Mucosa of descending colon (tissue), 3 donors: ENCODE data around the gene CLIC5. TPM values are rescaled to one million over a fixed set of nuclear protein-coding genes. Genes with fewer than 3 reads are reported as not detected.

ENCODE experiments used
- ATAC-seq: fragments of 200-7000 bp; cut with Tn5 transposase; one replicate; pipeline ENCODE4 v1.9.1; 2020; ENCODE audit warnings: mild to moderate bottlenecking, moderate library complexity
- DNase-seq, 3 donors: peaks; one replicate each; pipeline ENCODE4 v3.0.0-alpha.2; 2020
- H3K36me3 ChIP-seq: fragments of 200-600 bp; one replicate; pipeline ENCODE4 v1.8.0; 2021; ENCODE audit warnings: low read depth, mild to moderate bottlenecking
- H3K4me1 ChIP-seq: fragments of 200-600 bp; one replicate; pipeline ENCODE4 v1.8.0; 2021; ENCODE audit warnings: low read depth, mild to moderate bottlenecking
- H3K4me3 ChIP-seq: fragments of 200-600 bp; one replicate; pipeline ENCODE4 v1.8.0; 2021; ENCODE audit warnings: mild to moderate bottlenecking
- H3K9me3 ChIP-seq: fragments of 200-600 bp; one replicate; pipeline ENCODE4 v1.8.0; 2021; ENCODE audit warnings: mild to moderate bottlenecking
- intact Hi-C, 2 donors: fragments of 100-400 bp; cut with DNase I in 1 of 2; cut with micrococcal nuclease in 1 of 2; formaldehyde crosslinking; loops; one replicate each; pipeline versions ENCODE4 v1.11.0 to v1.11.1; 2022; cut with DNase I, micrococcal nuclease
- total RNA-seq, 3 donors: library from RNA; stranded (reverse); fragmentation: NEBNext Ultra II Directional in 2 of 3; extraction: Animal tissue kit (Norgen Biotek cat#: 25700) in 2 of 3; gene quantifications; one replicate each; pipeline versions ENCODE4 v1.2.1 to v1.2.4, GENCODE V29; 2021 to 2023
- TF ChIP-seq, protein P1 (sequence below): fragments of 200-600 bp; IDR thresholded peaks from one replicate; pipeline ENCODE4 v1.8.0; 2022; ENCODE audit warnings: antibody characterized with exemption, mild to moderate bottlenecking
- donor health status: DM: no; HTN: no; CAD: no; lungs with moderate emphysema.
- donor health status: DM: no; HTN: no; CAD: no.
- donor health status: DM: no; HTN: yes; CAD: no.

Gene CLIC5
- total RNA-seq, 3 donors from 2014 or later: 149 to 242 (median 215) TPM

GRCh38 chr6:45949256-45949655 lies 66.4 kb downstream of the CLIC5 start:
- ATAC-seq: peak; percentile 63
- Histone ChIP-seq H3K36me3 (no peaks in the 10 kb centered on the region), H3K4me1 (peaks cover 5% of the 10 kb centered on the region), H3K9me3 (no peaks in the 10 kb centered on the region), H3K4me3 (no peak overlapping the region)
- TF ChIP-seq, protein P1, sequence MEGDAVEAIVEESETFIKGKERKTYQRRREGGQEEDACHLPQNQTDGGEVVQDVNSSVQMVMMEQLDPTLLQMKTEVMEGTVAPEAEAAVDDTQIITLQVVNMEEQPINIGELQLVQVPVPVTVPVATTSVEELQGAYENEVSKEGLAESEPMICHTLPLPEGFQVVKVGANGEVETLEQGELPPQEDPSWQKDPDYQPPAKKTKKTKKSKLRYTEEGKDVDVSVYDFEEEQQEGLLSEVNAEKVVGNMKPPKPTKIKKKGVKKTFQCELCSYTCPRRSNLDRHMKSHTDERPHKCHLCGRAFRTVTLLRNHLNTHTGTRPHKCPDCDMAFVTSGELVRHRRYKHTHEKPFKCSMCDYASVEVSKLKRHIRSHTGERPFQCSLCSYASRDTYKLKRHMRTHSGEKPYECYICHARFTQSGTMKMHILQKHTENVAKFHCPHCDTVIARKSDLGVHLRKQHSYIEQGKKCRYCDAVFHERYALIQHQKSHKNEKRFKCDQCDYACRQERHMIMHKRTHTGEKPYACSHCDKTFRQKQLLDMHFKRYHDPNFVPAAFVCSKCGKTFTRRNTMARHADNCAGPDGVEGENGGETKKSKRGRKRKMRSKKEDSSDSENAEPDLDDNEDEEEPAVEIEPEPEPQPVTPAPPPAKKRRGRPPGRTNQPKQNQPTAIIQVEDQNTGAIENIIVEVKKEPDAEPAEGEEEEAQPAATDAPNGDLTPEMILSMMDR: no peak
- intact Hi-C loops: no loop called here
- peak in 1 of 3 donors; percentile 35 for DNase-seq

GRCh38 chr6:45947807-45948206 lies 67.9 kb downstream of the CLIC5 start:
- intact Hi-C loops: no loop called here
- ATAC-seq (no peak), DNase-seq (no peak)
- Histone ChIP-seq H3K4me3 (no peak overlapping the region), H3K4me1 (peaks cover 5% of the 10 kb centered on the region), H3K36me3 (no peaks in the 10 kb centered on the region), H3K9me3 (no peaks in the 10 kb centered on the region)
- TF ChIP-seq, protein P1: no peak

DNA sequence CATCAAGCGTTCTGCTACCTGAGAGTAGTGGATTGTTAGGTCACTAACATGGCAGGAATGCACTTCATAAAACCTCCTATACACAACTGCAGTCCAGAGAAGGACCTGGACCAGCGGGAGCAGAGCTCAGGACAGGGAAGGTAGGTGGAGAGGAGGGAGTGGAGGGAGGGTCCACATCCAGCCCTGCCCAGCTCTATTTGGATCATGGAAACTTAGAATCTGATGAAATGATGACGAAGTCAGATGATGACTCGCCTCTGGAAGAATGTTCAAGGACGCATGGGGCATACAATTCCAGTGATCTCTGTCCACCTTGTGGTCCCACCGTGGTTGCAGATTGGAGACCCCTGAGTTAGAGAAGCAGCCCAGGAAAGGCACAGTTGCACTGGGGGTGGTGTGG lies 68.8 kb downstream of the CLIC5 start:
- H3K36me3 ChIP-seq: no peaks in the 10 kb centered on the region
- DNase-seq (no peak), ATAC-seq (no peak)
- no peak overlapping the region for H3K4me3 ChIP-seq
- TF ChIP-seq, protein P1: no peak
- peaks cover 2% of the 10 kb centered on the region for H3K4me1 ChIP-seq
- H3K9me3 ChIP-seq: no peaks in the 10 kb centered on the region
- intact Hi-C loops: no loop called here

DNA sequence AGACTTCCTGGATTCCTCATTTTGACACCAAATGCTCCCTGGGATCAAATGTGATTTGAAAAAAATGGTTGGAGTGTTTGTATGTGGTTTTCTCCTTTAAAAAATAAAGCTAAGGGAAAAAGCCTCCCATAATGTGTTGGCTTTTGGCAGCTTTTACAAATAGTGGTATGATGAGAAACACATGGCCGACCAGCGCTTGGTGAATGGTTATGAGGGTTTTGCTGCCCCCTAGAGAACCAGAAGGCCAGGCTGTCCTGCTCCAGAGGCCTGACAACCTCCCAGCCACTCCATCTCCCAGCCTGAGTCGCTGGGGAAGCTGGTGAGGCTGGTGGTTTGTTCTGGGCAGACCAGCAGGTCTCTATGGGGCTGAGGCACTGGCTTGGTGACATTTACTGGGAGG lies 69.3 kb downstream of the CLIC5 start:
- no peaks in the 10 kb centered on the region for H3K36me3 ChIP-seq
- TF ChIP-seq, protein P1: no peak
- peak; percentile 37 for ATAC-seq
- H3K4me3 ChIP-seq: no peak overlapping the region
- intact Hi-C loops: no loop called here
- no peaks in the 10 kb centered on the region for H3K9me3 ChIP-seq
- H3K4me1 ChIP-seq: no peaks in the 10 kb centered on the region
- no peak for DNase-seq

- ATAC-seq (no peak), DNase-seq (no peak)
- Histone ChIP-seq H3K9me3 (no peaks in the 10 kb centered on the region), H3K4me1 (no peaks in the 10 kb centered on the region), H3K36me3 (no peaks in the 10 kb centered on the region), H3K4me3 (no peak overlapping the region)
- TF ChIP-seq, protein P1: no peak
- intact Hi-C loops: no loop called here
Observed at GRCh38 chr6:45942953-45943352, 72.7 kb downstream of the CLIC5 start.

GRCh38 chr6:45933855-45934254 lies 81.8 kb downstream of the CLIC5 start:
- no peak for ATAC-seq
- H3K36me3 ChIP-seq: no peaks in the 10 kb centered on the region

More at GRCh38 chr6:45933855-45934254, 81.8 kb downstream of the CLIC5 start:
- intact Hi-C loops: no loop called here
- Histone ChIP-seq H3K4me3 (no peak overlapping the region), H3K9me3 (no peaks in the 10 kb centered on the region), H3K4me1 (peaks cover 11% of the 10 kb centered on the region)
- DNase-seq: no peak
- TF ChIP-seq, protein P1: no peak
